ENCODE results near the gene LRRC26.

DNA sequence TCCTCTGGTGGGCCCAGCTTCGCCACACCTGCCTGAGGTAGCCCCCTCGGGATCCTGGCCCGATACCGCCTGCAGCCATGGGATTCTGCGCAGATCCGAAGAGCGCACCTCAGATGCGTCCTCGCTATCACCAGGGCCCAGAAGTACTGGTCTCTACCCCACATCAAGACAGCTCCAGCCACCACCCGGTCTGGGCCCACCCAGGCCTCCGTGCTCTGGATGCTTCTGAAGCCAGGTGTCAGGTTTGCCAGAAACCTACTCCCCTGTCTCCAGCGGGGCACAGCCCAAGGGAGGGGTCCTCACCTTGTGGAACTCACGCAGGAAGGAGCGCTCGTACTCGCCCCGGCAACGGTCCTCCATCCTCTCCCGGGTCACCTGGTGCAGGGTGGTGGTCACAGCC, 16.1 kb upstream of the LRRC26 start:
- TF ChIP-seq EZH2phosphoT487 (IDR thresholded peaks at IDR 0.05; ENCODE audit: insufficient read depth, low read depth), result no peak
- TF ChIP-seq EZH2 (IDR thresholded peaks at IDR 0.05; ENCODE audit: insufficient read depth, poor library complexity, severe bottlenecking), result no peak

All from GM23248 (cell line).